ENCODE results near the gene GVQW3.

Gene GVQW3

GRCh38 chr11:76453248-76453647 is 72.1 kb downstream of the GVQW3 start:
- DNase-seq: no peak

GRCh38 chr11:76455331-76455730 is 74.2 kb downstream of the GVQW3 start:
- no peak for DNase-seq

- DNase-seq: no peak
These were observed 74.8 kb downstream of the GVQW3 start for GRCh38 chr11:76455931-76456330.

- DNase-seq: no peak
These were observed 75.4 kb downstream of the GVQW3 start for GRCh38 chr11:76456571-76456970.

All from DMS79 treated with DMSO at 0.1 percent for 48 hours (cell line).